Mucosa of descending colon (tissue), 3 donors: ENCODE measurements around the gene PRKACA. TPM values are rescaled to one million over a fixed set of nuclear protein-coding genes. Genes with fewer than 3 reads are reported as not detected.
A peak's percentile ranks its signal among the peaks of the same experiment; 100 is the strongest.

Source experiments
- ATAC-seq: fragments of 200-7000 bp; cut with Tn5 transposase; one replicate; pipeline ENCODE4 v1.9.1; 2020; ENCODE audit warnings: mild to moderate bottlenecking, moderate library complexity
- DNase-seq, 3 donors: peaks; one replicate each; pipeline ENCODE4 v3.0.0-alpha.2; 2020
- H3K36me3 ChIP-seq: fragments of 200-600 bp; one replicate; pipeline ENCODE4 v1.8.0; 2021; ENCODE audit warnings: low read depth, mild to moderate bottlenecking
- H3K4me1 ChIP-seq: fragments of 200-600 bp; one replicate; pipeline ENCODE4 v1.8.0; 2021; ENCODE audit warnings: low read depth, mild to moderate bottlenecking
- H3K4me3 ChIP-seq: fragments of 200-600 bp; one replicate; pipeline ENCODE4 v1.8.0; 2021; ENCODE audit warnings: mild to moderate bottlenecking
- H3K9me3 ChIP-seq: fragments of 200-600 bp; one replicate; pipeline ENCODE4 v1.8.0; 2021; ENCODE audit warnings: mild to moderate bottlenecking
- CTCF ChIP-seq: fragments of 200-600 bp; IDR thresholded peaks from one replicate; pipeline ENCODE4 v1.8.0; 2022; ENCODE audit warnings: antibody characterized with exemption, mild to moderate bottlenecking
- intact Hi-C, 2 donors: fragments of 100-400 bp; cut with DNase I in 1 of 2; cut with micrococcal nuclease in 1 of 2; formaldehyde crosslinking; loops; one replicate each; pipeline versions ENCODE4 v1.11.0 to v1.11.1; 2022; cut with DNase I, micrococcal nuclease
- total RNA-seq, 3 donors: library from RNA; stranded (reverse); fragmentation: NEBNext Ultra II Directional in 2 of 3; extraction: Animal tissue kit (Norgen Biotek cat#: 25700) in 2 of 3; gene quantifications; one replicate each; pipeline versions ENCODE4 v1.2.1 to v1.2.4, GENCODE V29; 2021 to 2023
- donor health status: DM: no; HTN: no; CAD: no; lungs with moderate emphysema.
- donor health status: DM: no; HTN: no; CAD: no.
- donor health status: DM: no; HTN: yes; CAD: no.

PRKACA gene
- total RNA-seq, 3 donors from 2014 or later = 75.4 to 100 (median 89.1) TPM

GRCh38 chr19:14102102-14102696, 15.4 kb downstream of the PRKACA start:
- TF ChIP-seq CTCF = no peak
- H3K36me3 ChIP-seq = no peaks in the 10 kb centered on the region
- ATAC-seq = no peak

GRCh38 chr19:14101003-14101545, 16.5 kb downstream of the PRKACA start:
- Histone ChIP-seq H3K9me3 (no peaks in the 10 kb centered on the region), H3K4me3 (no peak overlapping the region), H3K4me1 (peaks cover 11% of the 10 kb centered on the region), H3K36me3 (no peaks in the 10 kb centered on the region)
- DNase-seq (no peak), ATAC-seq (no peak)
- no peak for TF ChIP-seq CTCF
- intact Hi-C loops = no loop called here

More at GRCh38 chr19:14102102-14102696, 15.4 kb downstream of the PRKACA start:
- H3K4me1 ChIP-seq = peaks cover 14% of the 10 kb centered on the region
- DNase-seq = no peak
- intact Hi-C loops = no loop called here
- no peak overlapping the region for H3K4me3 ChIP-seq
- no peaks in the 10 kb centered on the region for H3K9me3 ChIP-seq

GRCh38 chr19:14097532-14098151, 19.9 kb downstream of the PRKACA start:
- intact Hi-C loops = no loop called here
- no peak overlapping the region for H3K4me3 ChIP-seq
- H3K9me3 ChIP-seq = peaks cover 7% of the 10 kb centered on the region
- ATAC-seq (peak; percentile 31), DNase-seq (no peak)
- TF ChIP-seq CTCF = no peak
- no peaks in the 10 kb centered on the region for H3K36me3 ChIP-seq
- H3K4me1 ChIP-seq = no peaks in the 10 kb centered on the region

GRCh38 chr19:14096272-14096992, 21.1 kb downstream of the PRKACA start:
- DNase-seq (no peak), ATAC-seq (peak; percentile 19)
- Histone ChIP-seq H3K4me1 (peaks cover 7% of the 10 kb centered on the region), H3K4me3 (no peak overlapping the region), H3K36me3 (no peaks in the 10 kb centered on the region), H3K9me3 (peaks cover 7% of the 10 kb centered on the region)
- intact Hi-C loops = no loop called here
- no peak for TF ChIP-seq CTCF

- H3K36me3 ChIP-seq = no peaks in the 10 kb centered on the region
- no peak overlapping the region for H3K4me3 ChIP-seq
- H3K9me3 ChIP-seq = peaks cover 7% of the 10 kb centered on the region
- TF ChIP-seq CTCF = no peak
- ATAC-seq (no peak), DNase-seq (no peak)
- peaks cover 8% of the 10 kb centered on the region for H3K4me1 ChIP-seq
- intact Hi-C loops = no loop called here
Measured at GRCh38 chr19:14094854-14095253, 22.7 kb downstream of the PRKACA start.
